Lower leg skin (tissue), 4 donors: ENCODE data around the gene THEMIS2. TPM values are rescaled to one million over a fixed set of nuclear protein-coding genes. Genes with fewer than 3 reads are reported as not detected.

Source experiments
- DNase-seq, 2 donors: peaks; one replicate each; pipeline ENCODE4 v3.0.0-alpha.2; 2019; ENCODE audit warnings: low spot score in 2 of 2
- H3K4me3 ChIP-seq: fragments of 200-600 bp; sonication (generic); 2 replicates; pipeline ENCODE4 v1.5.1; 2017; ENCODE audit warnings: mild to moderate bottlenecking, low read depth; ENCODE audit not compliant: poor library complexity, severe bottlenecking
- POLR2A ChIP-seq, 2 donors: fragments of 450-650 bp; IDR thresholded peaks; one replicate each; pipeline ENCODE4 v1.6.1; 2016 to 2017; ENCODE audit warnings: antibody characterized with exemption in 2 of 2, mild to moderate bottlenecking in 1 of 2, moderate library complexity in 1 of 2
- WGBS, 2 donors: methylation state at CpG; one replicate each; pipeline ENCODE4 v1.1.5; 2018; 5-methylcytosine and 5-hydroxymethylcytosine counted together
- intact Hi-C: fragments of 100-400 bp; cut with DNase I; formaldehyde crosslinking; loops from one replicate; pipeline ENCODE4 v1.15.0; 2023; ENCODE audit warnings: low total_unique reads
- total RNA-seq, 4 donors: library from RNA; depleted of rRNA; stranded (reverse); fragments of >200 nt; gene quantifications; one replicate each; pipeline ENCODE4 v1.1.0, GENCODE V29; 2016
- TF ChIP-seq, protein P1 (sequence below), 3 donors: fragments of 450-650 bp; IDR thresholded peaks; one replicate each; pipeline ENCODE4 v1.5.1; 2016; ENCODE audit warnings: antibody characterized with exemption in 3 of 3, mild to moderate bottlenecking in 3 of 3, moderate library complexity in 2 of 3

THEMIS2 gene
- total RNA-seq, 4 donors from 2014 or later: 5.1 to 12.6 (median 8.9) TPM

DNA sequence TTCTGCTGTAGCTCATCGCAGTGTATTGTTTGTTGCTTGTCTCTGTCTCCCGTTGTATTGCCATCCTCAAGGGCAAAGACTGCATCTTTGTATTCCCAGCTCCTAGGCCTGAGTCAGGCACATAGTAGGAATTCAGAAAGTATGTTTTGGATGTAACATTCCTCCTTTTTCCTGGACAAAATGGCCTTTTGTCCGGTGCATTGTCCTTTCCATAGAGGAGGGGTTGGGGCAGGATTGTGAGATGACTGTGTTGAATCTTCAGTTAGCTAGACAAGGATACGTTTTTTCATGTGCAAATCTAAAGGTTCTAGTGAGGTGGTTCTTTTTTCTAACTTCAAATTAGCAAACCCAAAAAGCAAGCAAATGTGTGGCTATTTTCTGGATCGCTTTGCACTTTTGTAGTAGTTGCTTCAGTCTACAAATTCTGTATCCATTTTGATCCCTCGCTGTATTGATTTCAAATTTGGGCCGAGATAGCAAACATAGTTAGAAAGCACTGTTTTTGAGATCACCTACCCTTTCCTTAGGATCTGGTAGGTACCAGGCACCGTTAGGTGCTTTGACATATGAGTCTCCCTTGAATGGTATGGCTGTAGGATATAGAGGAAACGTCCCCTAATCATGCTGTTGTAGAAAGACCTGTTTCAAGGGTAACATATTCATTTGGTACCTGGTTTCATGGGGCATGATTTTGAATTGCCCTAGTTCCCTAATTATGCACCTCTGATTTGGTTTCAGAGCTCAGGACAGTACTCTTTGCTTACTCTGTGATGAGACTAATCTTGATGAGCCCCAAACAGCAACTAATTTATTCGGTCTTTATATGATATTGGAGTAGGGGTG lies 40.6 kb upstream of the THEMIS2 start:
- peak overlapping the region; percentile 96 for H3K4me3 ChIP-seq
- intact Hi-C loops: no loop called here
- DNase-seq: no peak
- TF ChIP-seq, protein P1, sequence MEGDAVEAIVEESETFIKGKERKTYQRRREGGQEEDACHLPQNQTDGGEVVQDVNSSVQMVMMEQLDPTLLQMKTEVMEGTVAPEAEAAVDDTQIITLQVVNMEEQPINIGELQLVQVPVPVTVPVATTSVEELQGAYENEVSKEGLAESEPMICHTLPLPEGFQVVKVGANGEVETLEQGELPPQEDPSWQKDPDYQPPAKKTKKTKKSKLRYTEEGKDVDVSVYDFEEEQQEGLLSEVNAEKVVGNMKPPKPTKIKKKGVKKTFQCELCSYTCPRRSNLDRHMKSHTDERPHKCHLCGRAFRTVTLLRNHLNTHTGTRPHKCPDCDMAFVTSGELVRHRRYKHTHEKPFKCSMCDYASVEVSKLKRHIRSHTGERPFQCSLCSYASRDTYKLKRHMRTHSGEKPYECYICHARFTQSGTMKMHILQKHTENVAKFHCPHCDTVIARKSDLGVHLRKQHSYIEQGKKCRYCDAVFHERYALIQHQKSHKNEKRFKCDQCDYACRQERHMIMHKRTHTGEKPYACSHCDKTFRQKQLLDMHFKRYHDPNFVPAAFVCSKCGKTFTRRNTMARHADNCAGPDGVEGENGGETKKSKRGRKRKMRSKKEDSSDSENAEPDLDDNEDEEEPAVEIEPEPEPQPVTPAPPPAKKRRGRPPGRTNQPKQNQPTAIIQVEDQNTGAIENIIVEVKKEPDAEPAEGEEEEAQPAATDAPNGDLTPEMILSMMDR (IDR thresholded peaks at IDR 0.05): no peak
- no peak for TF ChIP-seq POLR2A (IDR thresholded peaks at IDR 0.05)
- 45 to 54% methylated on average over 10 of the region's 10 CpGs for WGBS, 2 donors

DNA sequence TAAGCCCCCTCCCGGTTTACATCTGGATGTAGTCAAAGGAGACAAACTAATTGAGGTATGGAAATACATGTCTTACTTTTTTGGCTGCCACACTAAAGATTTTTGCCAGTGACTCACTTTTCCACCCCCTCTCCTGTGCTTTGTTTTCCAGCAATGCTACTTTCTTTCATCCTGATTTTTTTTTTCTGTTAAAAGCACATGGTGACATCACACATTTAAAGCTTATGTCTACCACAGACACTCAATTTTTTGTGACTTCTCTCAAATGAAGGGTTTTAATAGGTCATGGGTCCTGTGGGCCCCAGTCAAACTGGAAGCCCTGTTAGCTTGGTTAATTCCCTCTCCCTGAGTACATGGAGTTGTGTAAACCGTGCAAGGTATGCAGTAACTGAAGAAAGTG lies 39.6 kb upstream of the THEMIS2 start:
- TF ChIP-seq POLR2A (IDR thresholded peaks at IDR 0.05): no peak
- TF ChIP-seq, protein P1 (IDR thresholded peaks at IDR 0.05): no peak
- intact Hi-C loops: no loop called here
- no peak for DNase-seq
- no peak overlapping the region for H3K4me3 ChIP-seq
- 57 to 67% methylated on average over 2 of the region's 2 CpGs for WGBS, 2 donors

DNA sequence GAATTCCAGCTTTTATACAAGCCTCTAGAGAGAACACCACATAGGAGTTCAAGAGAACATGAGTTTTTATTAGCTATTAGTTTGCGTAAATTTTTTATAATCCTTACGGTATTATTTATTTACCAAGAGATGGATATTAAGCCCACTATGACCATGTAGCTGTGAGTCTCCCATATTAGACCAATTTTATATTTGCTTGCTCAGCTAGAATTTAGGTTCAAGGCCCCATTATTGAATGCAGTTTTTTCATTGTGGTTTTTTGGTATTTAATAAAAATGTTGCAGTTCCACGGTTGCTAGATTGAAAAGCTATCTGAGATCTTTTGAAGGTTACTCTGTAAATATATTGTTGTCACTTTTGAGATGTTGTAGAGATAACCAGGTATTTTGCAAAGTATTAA lies 38.9 kb upstream of the THEMIS2 start:
- intact Hi-C loops: no loop called here
- H3K4me3 ChIP-seq: no peak overlapping the region
- TF ChIP-seq, protein P1 (IDR thresholded peaks at IDR 0.05): no peak
- TF ChIP-seq POLR2A (IDR thresholded peaks at IDR 0.05): no peak
- DNase-seq: no peak
- WGBS, 2 donors: 90 to 91% methylated on average over 3 of the region's 3 CpGs

DNA sequence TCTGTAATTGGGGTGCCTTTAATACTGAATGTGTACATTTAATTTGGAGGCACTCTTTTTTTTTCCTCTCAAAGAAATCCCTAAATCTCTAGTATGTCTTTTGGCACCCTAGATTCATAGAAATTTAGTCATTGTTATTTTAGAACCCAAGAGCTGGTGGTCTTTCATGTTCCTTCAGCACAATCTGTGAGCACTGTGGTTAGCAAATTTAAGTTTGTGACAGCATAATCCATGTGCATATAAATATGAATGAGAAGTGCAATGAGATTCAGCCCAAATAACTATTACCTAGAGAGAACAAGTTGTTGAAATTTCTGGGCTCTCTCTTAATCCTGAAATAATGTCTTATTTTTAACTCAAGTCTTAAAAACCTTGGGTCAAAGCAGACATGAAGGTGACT lies 37.3 kb upstream of the THEMIS2 start:
- no peak for TF ChIP-seq POLR2A (IDR thresholded peaks at IDR 0.05)
- TF ChIP-seq, protein P1 (IDR thresholded peaks at IDR 0.05): no peak
- intact Hi-C loops: no loop called here
- H3K4me3 ChIP-seq: no peak overlapping the region
- no peak for DNase-seq

DNA sequence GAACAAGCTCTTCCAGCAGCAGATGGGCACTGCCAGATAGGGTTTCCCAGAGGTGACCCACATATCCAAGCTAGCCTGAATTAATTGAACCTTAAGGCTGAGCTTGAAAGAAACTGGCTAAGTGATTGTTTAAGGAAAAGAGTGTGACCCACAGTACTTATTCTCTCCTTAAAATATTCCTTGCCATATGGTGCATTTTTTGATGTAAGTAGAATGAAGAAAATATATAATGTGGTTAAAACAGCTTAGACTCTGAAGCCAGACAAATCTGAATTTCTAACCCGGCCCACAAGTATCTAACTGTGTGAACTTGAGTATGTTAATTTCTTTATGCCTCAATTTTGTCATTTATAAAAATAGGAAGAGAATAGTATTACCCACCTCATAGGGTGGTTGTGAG lies 36.8 kb upstream of the THEMIS2 start:
- 83 to 100% methylated on average over 1 of the region's 1 CpG for WGBS, 2 donors
- no peak for DNase-seq
- TF ChIP-seq POLR2A (IDR thresholded peaks at IDR 0.05): no peak
- TF ChIP-seq, protein P1 (IDR thresholded peaks at IDR 0.05): no peak
- intact Hi-C loops: no loop called here
- H3K4me3 ChIP-seq: no peak overlapping the region
